MCF 10A (cell line): ENCODE data around the gene IMP4. TPM values are rescaled to one million over a fixed set of nuclear protein-coding genes. Genes with fewer than 3 reads are reported as not detected.
A peak's percentile ranks its signal among the peaks of the same experiment; 100 is the strongest.

ENCODE experiments used
- BruUV-seq: library from RNA; stranded (reverse); fragments of 400-500 nt; replicated peaks from 2 replicates; lab custom pipeline; 2021; lab: Mats Ljungman, UMichigan
- CTCF ChIA-PET: fragments of 300-600 bp; sonication (Branson Sonifier 250); formaldehyde crosslinking; extraction: SDS; loops from one replicate; lab custom pipeline; 2021; ENCODE audit warnings: antibody characterized with exemption, inconsistent platforms; lab: Yijun Ruan, JAX
- POLR2A ChIA-PET: fragments of 300-600, 350-650 bp; sonication (Branson Sonifier 250); formaldehyde crosslinking; extraction: SDS; loops from one replicate; lab custom pipeline; 2020; ENCODE audit warnings: antibody characterized with exemption, inconsistent platforms; lab: Yijun Ruan, JAX
- DNase-seq: peaks from one replicate; pipeline ENCODE4 v3.0.0-alpha.2; 2018; ENCODE audit not compliant: unreplicated experiment
- H3K27ac Mint-ChIP-seq: one replicate; pipeline ENCODE4 v1.8.0; 2022; ENCODE audit warnings: mild to moderate bottlenecking, low read depth, mixed read lengths; ENCODE audit not compliant: unreplicated experiment
- H3K27me3 Mint-ChIP-seq: one replicate; pipeline ENCODE4 v1.8.0; 2022; ENCODE audit warnings: mixed read lengths; ENCODE audit not compliant: insufficient read depth, unreplicated experiment
- H3K36me3 Mint-ChIP-seq: one replicate; pipeline ENCODE4 v1.8.0; 2022; ENCODE audit warnings: mild to moderate bottlenecking, moderate library complexity, mixed read lengths; ENCODE audit not compliant: insufficient read depth, unreplicated experiment
- H3K4me1 Mint-ChIP-seq: one replicate; pipeline ENCODE4 v1.8.0; 2022; ENCODE audit warnings: mixed read lengths; ENCODE audit not compliant: insufficient read depth, unreplicated experiment
- H3K4me3 Mint-ChIP-seq: one replicate; pipeline ENCODE4 v1.8.0; 2022; ENCODE audit warnings: mild to moderate bottlenecking, moderate library complexity, mixed read lengths; ENCODE audit not compliant: unreplicated experiment
- H3K9me3 Mint-ChIP-seq: one replicate; pipeline ENCODE4 v1.8.0; 2022; ENCODE audit warnings: mixed read lengths; ENCODE audit not compliant: unreplicated experiment
- intact Hi-C: fragments of 100-400 bp; cut with micrococcal nuclease; formaldehyde crosslinking; loops from 2 replicates; pipeline ENCODE4 v1.14.1; 2022
- total RNA-seq: library from RNA; stranded (reverse); gene quantifications from 2 replicates; pipeline ENCODE4 v1.2.3, GENCODE V29; 2022
- TF ChIP-seq, protein P1 (sequence below): fragments of 200-600 bp; IDR thresholded peaks from one replicate; pipeline ENCODE4 v1.8.0; 2022; ENCODE audit warnings: antibody characterized with exemption, mild to moderate bottlenecking; ENCODE audit not compliant: unreplicated experiment

The IMP4 gene
- total RNA-seq, 1 experiment from 2014 or later, result 144 TPM

DNA sequence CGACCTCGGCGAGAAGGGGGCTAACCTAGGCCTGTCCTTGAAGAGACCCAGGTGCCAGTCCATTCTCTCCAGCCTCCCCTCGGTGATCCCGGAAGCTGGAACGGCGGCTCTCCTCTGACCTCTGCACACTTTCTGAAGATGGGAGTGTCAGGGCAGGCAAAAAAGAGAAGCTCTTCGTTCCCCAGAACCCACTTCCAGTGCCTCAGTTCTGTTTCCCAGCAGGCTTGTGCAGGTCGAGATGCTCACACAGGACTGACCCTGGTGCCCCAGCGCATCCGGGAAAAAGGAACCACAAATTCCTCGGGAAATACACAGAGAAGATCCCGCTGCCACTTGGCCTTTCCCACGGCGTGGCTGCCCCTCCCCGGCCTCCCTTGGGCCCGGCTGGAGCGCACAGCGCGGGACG lies 12.5 kb downstream of the IMP4 start:
- no peaks in the 10 kb centered on the region for H3K36me3 Mint-ChIP-seq
- CTCF ChIA-PET, result interaction anchor here (1.0 to 1.4 kb wide), 4 partner anchors 12 to 173 kb away, joined by 3 to 6 read pairs (median 5); partner anchors contain the start of gene IMP4
- intact Hi-C loops, result no loop called here
- H3K27ac Mint-ChIP-seq, result no peak overlapping the region
- H3K4me3 Mint-ChIP-seq, result peak overlapping the region; percentile 78
- H3K27me3 Mint-ChIP-seq, result no peaks in the 10 kb centered on the region
- DNase-seq, result no peak
- no peaks in the 10 kb centered on the region for H3K9me3 Mint-ChIP-seq
- TF ChIP-seq, protein P1, sequence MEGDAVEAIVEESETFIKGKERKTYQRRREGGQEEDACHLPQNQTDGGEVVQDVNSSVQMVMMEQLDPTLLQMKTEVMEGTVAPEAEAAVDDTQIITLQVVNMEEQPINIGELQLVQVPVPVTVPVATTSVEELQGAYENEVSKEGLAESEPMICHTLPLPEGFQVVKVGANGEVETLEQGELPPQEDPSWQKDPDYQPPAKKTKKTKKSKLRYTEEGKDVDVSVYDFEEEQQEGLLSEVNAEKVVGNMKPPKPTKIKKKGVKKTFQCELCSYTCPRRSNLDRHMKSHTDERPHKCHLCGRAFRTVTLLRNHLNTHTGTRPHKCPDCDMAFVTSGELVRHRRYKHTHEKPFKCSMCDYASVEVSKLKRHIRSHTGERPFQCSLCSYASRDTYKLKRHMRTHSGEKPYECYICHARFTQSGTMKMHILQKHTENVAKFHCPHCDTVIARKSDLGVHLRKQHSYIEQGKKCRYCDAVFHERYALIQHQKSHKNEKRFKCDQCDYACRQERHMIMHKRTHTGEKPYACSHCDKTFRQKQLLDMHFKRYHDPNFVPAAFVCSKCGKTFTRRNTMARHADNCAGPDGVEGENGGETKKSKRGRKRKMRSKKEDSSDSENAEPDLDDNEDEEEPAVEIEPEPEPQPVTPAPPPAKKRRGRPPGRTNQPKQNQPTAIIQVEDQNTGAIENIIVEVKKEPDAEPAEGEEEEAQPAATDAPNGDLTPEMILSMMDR, result no peak
- peaks cover 17% of the 10 kb centered on the region for H3K4me1 Mint-ChIP-seq
- POLR2A ChIA-PET, result interaction anchor here (0.6 to 4.7 kb wide), 4 partner anchors 12 to 1138 kb away, joined by 3 to 53 read pairs (median 4); partner anchors contain the start of genes IMP4 and SMPD4
- no TSS peak for BruUV-seq

DNA sequence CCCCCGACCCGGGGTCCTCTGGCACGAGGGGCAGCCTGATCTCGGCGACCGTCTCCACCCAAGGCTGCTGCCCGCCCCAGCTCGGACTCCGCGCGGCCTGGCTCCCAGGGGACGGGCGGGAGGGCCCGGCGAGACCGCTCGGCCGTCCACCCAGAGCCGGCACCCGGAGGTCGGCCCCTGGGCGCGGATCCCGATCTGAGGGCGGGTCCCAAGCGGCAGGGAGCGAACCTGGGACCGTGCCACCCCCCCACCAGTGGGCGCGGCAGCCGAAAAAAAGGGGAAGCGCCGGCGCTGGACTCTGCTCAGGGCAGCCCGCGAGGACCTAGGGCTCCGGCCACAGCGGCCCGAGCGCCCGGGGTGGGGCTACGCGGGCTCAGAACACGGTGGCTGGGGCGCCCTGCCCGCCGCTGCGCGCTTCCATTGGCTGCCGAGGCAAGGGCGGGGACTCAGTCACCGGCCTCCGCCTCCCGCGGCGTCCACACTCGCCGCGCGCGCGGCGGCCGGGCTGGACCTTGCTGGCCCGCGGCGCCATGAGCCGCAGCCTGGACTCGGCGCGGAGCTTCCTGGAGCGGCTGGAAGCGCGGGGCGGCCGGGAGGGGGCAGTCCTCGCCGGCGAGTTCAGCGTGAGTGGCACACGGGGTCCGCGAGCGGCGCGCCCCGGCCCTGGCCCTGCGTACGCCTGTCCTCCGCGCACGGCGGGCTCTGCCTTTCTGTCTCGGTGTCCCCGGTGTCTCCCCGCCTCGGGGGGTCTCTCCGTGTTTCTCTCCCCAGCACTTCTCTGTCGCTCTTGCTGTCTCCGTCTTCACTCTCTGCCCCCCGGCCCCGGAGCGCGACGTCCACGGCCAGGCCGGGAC lies 13.1 kb downstream of the IMP4 start, which contains the start of gene PTPN18:
Gene PTPN18, plus strand, starts transcription at position 479 of the 854 bp plus-strand sequence. Its CDS starts 52 bp downstream, at position 531.
- BruUV-seq, result no TSS peak
- intact Hi-C loops, result no loop called here

DNA sequence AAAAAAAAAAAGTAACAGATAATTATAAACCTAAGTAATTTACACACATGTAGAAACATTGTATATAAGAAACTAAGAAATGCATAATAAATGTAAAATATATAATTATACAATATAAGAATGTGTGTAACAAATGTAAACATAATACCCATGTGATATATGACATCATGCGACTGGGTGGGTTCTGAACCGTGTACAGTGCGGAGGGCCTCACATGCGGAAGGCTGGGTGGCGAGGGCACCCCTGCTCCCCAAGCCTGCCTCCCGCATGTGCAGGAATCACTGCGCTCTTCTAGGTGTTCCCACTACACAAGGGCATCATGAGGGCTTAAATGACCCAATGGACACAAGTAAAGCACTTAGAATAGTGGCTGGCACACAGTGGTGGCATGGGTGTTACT lies 15.2 kb downstream of the IMP4 start:
- Mint-ChIP-seq H3K4me3 (no peak overlapping the region), H3K27ac (no peak overlapping the region), H3K27me3 (no peaks in the 10 kb centered on the region), H3K4me1 (peaks cover 17% of the 10 kb centered on the region), H3K36me3 (no peaks in the 10 kb centered on the region), H3K9me3 (no peaks in the 10 kb centered on the region)
- DNase-seq, result no peak
- TF ChIP-seq, protein P1, result no peak
- CTCF ChIA-PET, result no interaction called here
- no TSS peak for BruUV-seq
- intact Hi-C loops, result no loop called here
- POLR2A ChIA-PET, result no interaction called here

More for the DNA sequence above, 13.1 kb downstream of the IMP4 start, which contains the start of gene PTPN18:
- POLR2A ChIA-PET, result interaction anchor here (0.6 to 4.7 kb wide), 3 partner anchors 13 to 1137 kb away, joined by 3 to 53 read pairs (median 3); partner anchors contain the start of gene IMP4
- Mint-ChIP-seq H3K4me1 (peaks cover 17% of the 10 kb centered on the region), H3K27ac (peak within 1 kb of the TSS; percentile 12), H3K36me3 (no peaks in the 10 kb centered on the region), H3K27me3 (no peaks in the 10 kb centered on the region), H3K9me3 (no peaks in the 10 kb centered on the region), H3K4me3 (peak within 1 kb of the TSS; percentile 78)
- TF ChIP-seq, protein P1, result peak; percentile 30
- DNase-seq, result peak; percentile 85
- CTCF ChIA-PET, result interaction anchor here (1.0 to 1.4 kb wide), 2 partner anchors 13 to 174 kb away, joined by 3 to 4 read pairs; partner anchors contain the start of gene IMP4
